AG10803 (cell line): ENCODE measurements around the gene S100A1.
"Not testable (repeated sequence)": the region's sequence is repeated elsewhere in the genome, so short reads cannot be mapped to it uniquely, and the experiment has no call there.

Source experiments
- DNase-seq: peaks from one replicate; pipeline ENCODE4 v3.0.0; 2010; ENCODE audit warnings: low read depth
- H3K4me3 ChIP-seq: 2 replicates; pipeline ENCODE4 v1.5.1; 2011; ENCODE audit warnings: mild to moderate bottlenecking, low read length, control low read depth
- TF ChIP-seq, protein P1 (sequence below): conservative IDR thresholded peaks from 2 replicates; pipeline ENCODE4 v1.5.1; 2011; ENCODE audit warnings: mild to moderate bottlenecking, low read length, control low read depth, inconsistent platforms

The S100A1 gene

GRCh38 chr1:153627715-153628626 is at the start of gene S100A1:
S100A1 (plus strand) TSS chr1:153628434; CDS start chr1:153630522, 2,088 bp downstream.
- peak within 1 kb of the TSS; percentile 85 for H3K4me3 ChIP-seq
- no peak for DNase-seq
- TF ChIP-seq, protein P1, sequence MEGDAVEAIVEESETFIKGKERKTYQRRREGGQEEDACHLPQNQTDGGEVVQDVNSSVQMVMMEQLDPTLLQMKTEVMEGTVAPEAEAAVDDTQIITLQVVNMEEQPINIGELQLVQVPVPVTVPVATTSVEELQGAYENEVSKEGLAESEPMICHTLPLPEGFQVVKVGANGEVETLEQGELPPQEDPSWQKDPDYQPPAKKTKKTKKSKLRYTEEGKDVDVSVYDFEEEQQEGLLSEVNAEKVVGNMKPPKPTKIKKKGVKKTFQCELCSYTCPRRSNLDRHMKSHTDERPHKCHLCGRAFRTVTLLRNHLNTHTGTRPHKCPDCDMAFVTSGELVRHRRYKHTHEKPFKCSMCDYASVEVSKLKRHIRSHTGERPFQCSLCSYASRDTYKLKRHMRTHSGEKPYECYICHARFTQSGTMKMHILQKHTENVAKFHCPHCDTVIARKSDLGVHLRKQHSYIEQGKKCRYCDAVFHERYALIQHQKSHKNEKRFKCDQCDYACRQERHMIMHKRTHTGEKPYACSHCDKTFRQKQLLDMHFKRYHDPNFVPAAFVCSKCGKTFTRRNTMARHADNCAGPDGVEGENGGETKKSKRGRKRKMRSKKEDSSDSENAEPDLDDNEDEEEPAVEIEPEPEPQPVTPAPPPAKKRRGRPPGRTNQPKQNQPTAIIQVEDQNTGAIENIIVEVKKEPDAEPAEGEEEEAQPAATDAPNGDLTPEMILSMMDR = peak; percentile 61; the same call in 1 of the 2 replicates

GRCh38 chr1:153578490-153578889 is 49.7 kb upstream of the S100A1 start:
- peak; percentile 73 for DNase-seq
- H3K4me3 ChIP-seq = no peak overlapping the region
- TF ChIP-seq, protein P1 = no peak

DNA sequence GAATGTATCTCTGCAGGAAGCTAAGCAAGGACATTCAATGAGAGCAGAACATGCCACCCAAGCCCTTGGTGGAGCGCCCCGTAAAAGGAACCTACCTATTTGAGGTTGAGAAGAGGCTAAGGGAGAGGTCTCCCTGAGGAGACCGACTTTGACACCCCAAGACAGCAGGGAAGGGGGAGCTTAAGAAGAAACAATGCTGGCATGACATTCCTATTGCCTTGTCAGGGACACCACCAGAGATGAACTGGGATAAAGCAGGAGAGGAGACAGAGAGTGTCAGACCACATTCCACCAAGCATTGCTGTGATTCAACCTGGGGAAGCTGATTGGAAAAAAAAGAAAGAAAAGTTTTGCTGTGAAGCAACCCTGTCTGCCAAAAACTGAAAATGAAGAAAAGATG is 49.3 kb upstream of the S100A1 start:
- TF ChIP-seq, protein P1 = no peak
- no peak overlapping the region for H3K4me3 ChIP-seq
- DNase-seq = no peak

- not testable (repeated sequence) for H3K4me3 ChIP-seq, DNase-seq
These were observed 45.4 kb upstream of the S100A1 start for GRCh38 chr1:153582836-153583235.

DNA sequence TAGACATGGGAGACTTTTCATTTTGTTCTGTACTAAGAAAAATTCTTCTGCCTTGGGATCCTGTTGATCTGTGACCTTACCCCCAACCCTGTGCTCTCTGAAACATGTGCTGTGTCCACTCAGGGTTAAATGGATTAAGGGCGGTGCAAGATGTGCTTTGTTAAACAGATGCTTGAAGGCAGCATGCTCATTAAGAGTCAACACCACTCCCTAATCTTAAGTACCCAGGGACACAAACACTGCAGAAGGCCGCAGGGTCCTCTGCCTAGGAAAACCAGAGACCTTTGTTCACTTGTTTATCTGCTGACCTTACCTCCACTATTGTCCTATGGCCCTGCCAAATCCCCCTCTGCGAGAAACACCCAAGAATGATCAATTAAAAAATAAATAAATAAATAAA is 44.7 kb upstream of the S100A1 start:
- not testable (repeated sequence) for DNase-seq

DNA sequence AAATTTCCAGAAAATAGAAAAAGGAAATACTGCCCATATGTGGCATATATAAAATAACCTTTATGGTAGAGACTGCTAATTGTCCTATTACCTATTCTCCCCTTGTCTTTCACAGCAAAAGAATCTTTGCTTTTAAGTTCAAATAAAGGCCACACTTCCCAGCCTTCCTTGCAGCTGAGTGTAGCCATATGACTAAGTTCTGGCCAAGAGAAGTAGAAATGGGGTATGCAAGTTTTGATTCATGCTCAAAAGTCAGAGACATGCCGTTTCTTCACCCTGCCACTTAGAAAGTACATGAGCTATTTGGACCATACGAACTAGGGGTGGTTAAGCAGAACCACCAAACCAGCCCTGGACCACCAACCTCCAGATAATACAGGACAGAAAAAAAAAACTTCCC is 44.3 kb upstream of the S100A1 start:
- H3K4me3 ChIP-seq = no peak overlapping the region
- no peak for DNase-seq
- TF ChIP-seq, protein P1 = no peak

More for the DNA sequence above, 44.7 kb upstream of the S100A1 start:
- not testable (repeated sequence) for H3K4me3 ChIP-seq

DNA sequence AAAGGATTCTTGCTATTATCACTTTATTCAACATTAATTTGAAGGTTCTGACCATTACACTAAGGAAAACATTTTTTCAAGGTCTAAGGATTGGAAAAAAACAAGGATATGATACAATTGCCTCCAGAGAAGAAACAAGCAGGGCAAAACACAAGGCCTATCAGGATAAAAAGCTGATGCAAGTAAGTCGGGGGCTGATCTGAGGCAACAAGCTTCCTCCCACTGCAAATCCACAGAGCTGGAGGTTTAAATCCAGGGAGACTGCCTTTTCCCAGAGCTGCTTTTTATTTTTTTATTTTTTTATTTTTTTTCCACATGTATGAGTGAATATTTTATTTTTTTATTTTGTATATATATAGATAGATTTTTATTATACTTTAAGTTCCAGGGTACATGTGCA is 43.2 kb upstream of the S100A1 start:
- TF ChIP-seq, protein P1 = no peak
- no peak for DNase-seq
- H3K4me3 ChIP-seq = no peak overlapping the region

DNA sequence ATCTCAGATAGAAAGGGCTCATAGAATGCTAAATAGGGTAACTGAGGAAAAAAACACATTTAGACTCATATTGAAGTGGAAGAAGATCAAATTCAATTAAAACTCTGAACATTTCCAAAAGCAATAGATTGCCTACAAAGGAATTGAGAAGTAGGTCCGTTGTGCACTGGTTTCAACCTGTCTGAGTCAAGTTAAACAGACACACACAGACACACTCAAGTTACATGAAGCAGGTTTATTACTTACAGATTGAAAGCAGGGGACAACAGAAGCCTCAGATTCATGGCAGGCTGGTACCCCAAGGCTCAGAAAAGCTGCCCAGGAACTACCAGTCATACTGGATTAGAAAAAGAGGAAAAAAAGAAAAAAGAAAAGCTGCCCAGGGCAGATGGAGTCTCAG is 41.9 kb upstream of the S100A1 start:
- H3K4me3 ChIP-seq = no peak overlapping the region
- TF ChIP-seq, protein P1 = no peak
- DNase-seq = no peak
